Activated CD4-positive, alpha-beta T cell treated with anti-CD3 and anti-CD28 coated beads for 36 hours (primary cell): Measurements from ENCODE around the gene C11orf86. TPM values are rescaled to one million over a fixed set of nuclear protein-coding genes. Genes with fewer than 3 reads are reported as not detected.
"Not testable (repeated sequence)": the region's sequence is repeated elsewhere in the genome, so short reads cannot be mapped to it uniquely, and the experiment has no call there.

Experiments
- ATAC-seq: fragments of 200-7000 bp; cut with Tn5 transposase; one replicate; pipeline ENCODE4 v1.10.0; 2021; ENCODE audit warnings: mild to moderate bottlenecking, moderate library complexity
- CTCF ChIA-PET: fragments of 350-600 bp; sonication (Branson Sonifier 250); formaldehyde crosslinking; loops from one replicate; lab custom pipeline; 2021; ENCODE audit warnings: antibody characterized with exemption; lab: Charles Lee
- POLR2A ChIA-PET: fragments of 350-600 bp; sonication (Branson Sonifier 250); formaldehyde crosslinking; loops from one replicate; lab custom pipeline; 2021; ENCODE audit warnings: antibody characterized with exemption, inconsistent platforms; lab: Charles Lee
- DNase-seq: peaks from one replicate; pipeline ENCODE4 v3.0.0-alpha.2; 2020
- H3K27ac Mint-ChIP-seq: one replicate; pipeline ENCODE4 v1.8.0; 2021; ENCODE audit warnings: mixed read lengths
- H3K27me3 Mint-ChIP-seq: one replicate; pipeline ENCODE4 v1.8.0; 2021; ENCODE audit warnings: mixed read lengths
- H3K36me3 Mint-ChIP-seq: one replicate; pipeline ENCODE4 v1.8.0; 2021; ENCODE audit warnings: low read depth, mixed read lengths
- H3K4me1 Mint-ChIP-seq: one replicate; pipeline ENCODE4 v1.8.0; 2021; ENCODE audit warnings: mixed read lengths
- H3K4me3 Mint-ChIP-seq: one replicate; pipeline ENCODE4 v1.8.0; 2021; ENCODE audit warnings: mild to moderate bottlenecking, moderate library complexity, mixed read lengths
- H3K9me3 Mint-ChIP-seq: one replicate; pipeline ENCODE4 v1.8.0; 2021; ENCODE audit warnings: low read depth, mixed read lengths
- intact Hi-C, 2 experiments: fragments of 100-400 bp; cut with DNase I in 1 of 2; cut with micrococcal nuclease in 1 of 2; formaldehyde crosslinking; loops; one replicate each; pipeline versions ENCODE4 v1.14.2 to v1.15.1; 2022 to 2024; cut with DNase I, micrococcal nuclease
- total RNA-seq, 2 experiments: library from RNA; stranded (reverse); gene quantifications; one replicate each; pipeline ENCODE4 v1.2.3, GENCODE V29; 2021

The C11orf86 gene
- total RNA-seq, 2 experiments from 2014 or later, result not detected

DNA sequence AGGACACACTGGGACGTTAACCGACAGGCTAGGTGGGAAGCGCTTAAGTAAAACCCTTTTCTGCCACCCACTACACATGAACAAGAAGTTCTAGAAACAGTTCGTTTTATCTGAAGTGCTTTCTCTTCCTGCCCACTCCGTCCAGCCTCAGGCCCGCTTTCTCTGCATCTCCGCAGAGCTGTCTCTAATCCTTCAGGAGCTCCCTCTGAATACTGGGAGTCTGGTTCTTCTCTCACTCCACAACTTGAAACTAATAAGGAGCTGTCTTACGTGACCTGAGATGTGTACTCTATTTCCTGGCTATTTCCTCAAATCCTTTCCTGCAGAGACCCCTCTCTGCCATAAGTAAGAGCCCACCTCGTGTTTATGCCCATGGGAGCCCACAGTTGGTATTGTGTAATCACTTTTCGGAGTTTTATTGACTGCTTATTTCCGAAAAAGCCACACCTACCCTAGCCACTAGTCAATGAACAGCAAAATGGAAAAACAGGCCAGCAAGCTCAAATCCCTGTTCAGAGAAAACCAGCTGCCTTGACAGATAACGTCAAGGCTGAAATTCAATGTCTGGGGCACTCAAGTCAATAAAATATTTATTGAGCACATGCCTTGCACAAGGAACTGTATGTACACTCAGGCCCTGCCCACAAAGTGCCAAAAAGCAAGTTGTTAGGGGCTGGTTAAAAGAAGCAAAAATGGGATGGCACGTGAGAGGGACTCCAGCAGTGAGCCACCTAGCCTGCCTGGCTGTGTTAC, 21.8 kb upstream of the C11orf86 start:
- no peaks in the 10 kb centered on the region for H3K9me3 Mint-ChIP-seq
- intact Hi-C loops, result no loop called here
- H3K27me3 Mint-ChIP-seq, result no peaks in the 10 kb centered on the region
- H3K4me1 Mint-ChIP-seq, result peaks cover 13% of the 10 kb centered on the region
- H3K4me3 Mint-ChIP-seq, result no peak overlapping the region
- CTCF ChIA-PET, result interaction anchor here (0.6 kb wide), 1 partner anchor 75 kb away, joined by 3 read pairs; no protein-coding TSS in a partner anchor
- POLR2A ChIA-PET, result interaction anchor here (0.5 kb wide), 1 partner anchor 17 kb away, joined by 6 read pairs; no protein-coding TSS in a partner anchor
- DNase-seq, result no peak
- no peaks in the 10 kb centered on the region for H3K36me3 Mint-ChIP-seq
- no peak for ATAC-seq
- H3K27ac Mint-ChIP-seq, result no peak overlapping the region

DNA sequence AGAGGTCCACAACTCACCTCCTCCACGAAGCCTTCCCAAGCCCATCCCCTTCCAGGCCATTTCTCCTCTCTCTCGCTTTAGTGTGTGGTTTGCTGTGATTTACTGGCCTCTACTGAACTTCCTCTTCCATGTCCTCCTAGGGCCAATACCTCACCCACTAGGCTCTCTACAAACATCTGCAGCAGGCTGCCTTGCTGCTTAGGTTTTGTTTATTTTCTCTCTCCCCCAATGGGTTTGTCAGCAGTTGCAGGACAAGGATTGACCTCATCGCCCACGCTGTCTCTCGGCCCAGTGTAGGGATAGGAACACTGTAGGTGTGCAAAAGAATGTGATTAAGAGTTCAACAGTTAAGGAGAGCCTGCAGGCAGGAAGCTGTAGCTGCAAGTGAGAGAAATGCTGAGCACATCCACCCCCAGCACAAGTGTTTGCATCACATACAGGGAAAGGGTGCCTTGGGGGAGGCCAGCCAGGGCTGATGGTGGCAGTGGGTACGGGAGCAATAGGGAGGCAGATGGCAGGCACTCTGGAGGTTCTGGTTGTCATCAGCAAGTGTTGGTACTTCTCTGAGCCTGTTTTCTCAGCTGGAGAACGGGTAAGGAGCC, 18.3 kb upstream of the C11orf86 start:
- Mint-ChIP-seq H3K4me1 (peaks cover 18% of the 10 kb centered on the region), H3K27ac (no peak overlapping the region), H3K27me3 (no peaks in the 10 kb centered on the region), H3K4me3 (peak overlapping the region; percentile 78), H3K36me3 (no peaks in the 10 kb centered on the region), H3K9me3 (no peaks in the 10 kb centered on the region)
- ChIA-PET POLR2A (no interaction called here), CTCF (interaction anchor here (0.6 kb wide), 2 partner anchors 111 to 446 kb away, joined by 3 read pairs; partner anchors contain the start of gene BBS1)
- intact Hi-C loops, result loop anchor here in 1 of 2 experiments (5.0 kb wide), 3 partner anchors 66 to 669 kb away; partner anchors contain the start of genes PELI3, SYT12 and YIF1A
- DNase-seq (peak; percentile 19), ATAC-seq (no peak)

DNA sequence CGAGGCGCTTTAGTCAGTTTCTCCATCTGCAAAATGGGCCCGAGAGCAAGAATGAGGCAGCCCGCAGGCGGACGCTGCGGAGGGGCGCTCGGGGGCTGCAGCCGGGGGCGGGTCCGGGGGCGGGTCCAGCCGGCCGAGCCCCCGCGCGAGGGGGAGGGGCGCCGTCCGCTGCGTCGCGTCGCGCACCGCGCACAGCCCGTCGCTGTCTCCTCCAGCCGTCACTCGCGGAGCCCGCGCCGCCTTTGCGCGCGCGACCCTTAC, 17.2 kb upstream of the C11orf86 start:
- Mint-ChIP-seq H3K27me3 (no peaks in the 10 kb centered on the region), H3K36me3 (no peaks in the 10 kb centered on the region), H3K4me3 (peak overlapping the region; percentile 78), H3K27ac (no peak overlapping the region), H3K9me3 (no peaks in the 10 kb centered on the region), H3K4me1 (peaks cover 18% of the 10 kb centered on the region)
- ChIA-PET CTCF (interaction anchor here (0.8 to 0.9 kb wide), 2 partner anchors 17 to 106 kb away, joined by 3 to 4 read pairs; partner anchors contain the start of gene C11orf86), POLR2A (interaction anchor here (0.7 kb wide), 1 partner anchor 174 kb away, joined by 3 read pairs; no protein-coding TSS in a partner anchor)
- DNase-seq, result no peak
- intact Hi-C loops, result loop anchor here in 1 of 2 experiments (1.0 to 5.0 kb wide), 19 partner anchors 12 to 689 kb away; partner anchors contain the start of genes ACTN3, BBS1, CCDC87 and CCS
- ATAC-seq, result peak; percentile 25

DNA sequence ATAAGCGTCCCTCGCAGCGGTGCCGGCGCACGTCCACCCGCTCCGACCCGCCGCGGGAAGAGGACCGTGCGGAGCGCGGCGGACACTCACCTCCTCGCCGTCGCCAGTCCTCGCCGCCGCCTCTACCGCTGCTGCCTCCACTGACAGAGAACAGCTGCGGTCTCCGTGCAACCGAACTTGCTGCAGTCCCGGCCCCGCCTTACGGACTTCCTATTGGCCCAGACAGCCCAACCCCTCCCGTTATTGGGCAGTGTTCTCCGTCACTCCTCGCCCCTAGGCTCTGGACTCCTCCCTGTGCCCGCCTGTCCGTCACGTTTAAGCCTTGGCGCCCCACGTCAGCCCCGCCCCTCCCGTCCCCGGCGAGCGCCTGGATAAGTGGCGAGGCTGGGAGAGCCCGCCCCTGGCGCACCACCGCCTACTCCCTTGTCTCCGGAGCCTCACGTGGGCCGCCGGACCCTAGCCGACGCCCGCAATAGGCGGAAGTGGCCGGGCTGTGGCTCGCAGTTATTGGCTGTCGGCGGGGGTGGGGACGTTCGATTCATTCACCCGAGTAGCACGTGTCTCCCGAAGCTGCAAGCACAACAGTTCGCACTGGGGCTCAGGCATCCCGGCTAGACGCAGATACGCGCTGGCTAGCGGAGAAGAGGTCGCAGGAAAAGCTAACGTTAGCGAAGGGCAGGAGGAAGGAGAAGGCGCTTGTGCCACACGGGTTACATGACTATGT, 16.7 kb upstream of the C11orf86 start, which contains the start of gene PC:
PC (minus strand) TSS at position 152 of the 724 bp plus-strand sequence. CDS start 86,224 bp downstream, outside the sequence.
- peak; percentile 99 for DNase-seq
- Mint-ChIP-seq H3K27ac (peak within 1 kb of the TSS; percentile 90), H3K4me3 (peak within 1 kb of the TSS; percentile 78), H3K27me3 (no peaks in the 10 kb centered on the region), H3K36me3 (no peaks in the 10 kb centered on the region), H3K9me3 (no peaks in the 10 kb centered on the region), H3K4me1 (peaks cover 18% of the 10 kb centered on the region)
- CTCF ChIA-PET, result interaction anchor here (0.8 to 1.7 kb wide), 6 partner anchors 8 to 106 kb away, joined by 3 to 7 read pairs (median 4); partner anchors contain the start of gene C11orf86
- ATAC-seq, result peak; percentile 98
- intact Hi-C loops, result loop anchor here in 1 of 2 experiments (1.0 to 5.0 kb wide), 19 partner anchors 12 to 690 kb away; partner anchors contain the start of genes ACTN3, BBS1, CCDC87 and CCS
- POLR2A ChIA-PET, result interaction anchor here (0.6 to 0.7 kb wide), 2 partner anchors 15 to 174 kb away, joined by 3 read pairs; no protein-coding TSS in a partner anchor

DNA sequence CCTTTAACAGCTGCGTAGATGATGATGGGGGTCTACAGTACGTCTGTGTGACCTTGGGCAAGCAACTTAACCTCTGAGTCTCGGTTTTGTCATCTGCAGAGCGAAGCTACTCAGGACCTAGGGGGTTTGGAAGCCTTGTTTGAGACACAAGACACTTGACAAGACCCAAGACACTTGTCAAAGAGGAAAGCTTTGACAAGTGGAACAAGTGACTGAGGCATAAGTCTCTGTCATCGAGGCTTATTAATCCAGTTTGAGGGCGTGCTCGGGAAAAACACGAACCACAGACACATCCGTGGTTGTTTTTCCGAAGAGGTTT, 16.2 kb upstream of the C11orf86 start:
- intact Hi-C loops, result loop anchor here in 1 of 2 experiments (1.0 to 5.0 kb wide), 19 partner anchors 11 to 690 kb away; partner anchors contain the start of genes ACTN3, BBS1, CCDC87 and CCS
- H3K36me3 Mint-ChIP-seq, result no peaks in the 10 kb centered on the region

DNA sequence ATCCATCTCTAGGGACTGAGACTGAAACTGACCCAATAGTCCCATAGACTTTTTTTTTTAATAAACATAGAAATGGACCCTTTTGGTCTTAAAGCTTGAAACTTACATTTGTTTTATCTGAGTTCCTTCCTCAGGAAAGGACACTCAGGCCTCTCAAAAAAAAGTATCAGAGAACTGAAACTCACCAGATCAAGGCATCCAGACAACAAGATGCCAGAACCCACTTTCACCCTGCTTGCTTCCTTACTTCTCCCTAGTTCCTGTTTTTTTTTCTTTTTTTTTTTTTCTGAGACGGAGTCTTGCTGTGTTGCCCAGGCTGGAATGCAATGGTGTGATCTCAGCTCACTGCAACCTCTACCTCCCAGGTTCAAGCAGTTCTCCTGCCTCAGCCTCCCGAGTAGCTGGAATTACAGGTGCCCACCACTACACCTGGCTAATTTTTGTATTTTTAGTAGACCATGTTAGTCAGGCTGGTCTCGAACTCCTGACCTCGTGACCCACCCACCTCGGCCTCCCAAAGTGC, 13.4 kb upstream of the C11orf86 start:
- H3K36me3 Mint-ChIP-seq, intact Hi-C loops, CTCF ChIA-PET, H3K9me3 Mint-ChIP-seq, H3K4me3 Mint-ChIP-seq, DNase-seq, POLR2A ChIA-PET, H3K27me3 Mint-ChIP-seq, ATAC-seq, H3K27ac Mint-ChIP-seq: not testable (repeated sequence)
- H3K4me1 Mint-ChIP-seq, result peaks cover 17% of the 10 kb centered on the region

More for the DNA sequence above, 16.2 kb upstream of the C11orf86 start:
- ChIA-PET POLR2A (interaction anchor here (0.6 kb wide), 2 partner anchors 15 to 1642 kb away, joined by 3 to 7 read pairs; no protein-coding TSS in a partner anchor), CTCF (interaction anchor here (0.8 to 1.7 kb wide), 5 partner anchors 8 to 63 kb away, joined by 3 to 7 read pairs (median 4); no protein-coding TSS in a partner anchor)
- Mint-ChIP-seq H3K4me1 (peaks cover 18% of the 10 kb centered on the region), H3K27me3 (no peaks in the 10 kb centered on the region), H3K27ac (peak overlapping the region; percentile 90), H3K9me3 (no peaks in the 10 kb centered on the region), H3K4me3 (peak overlapping the region; percentile 78)
- DNase-seq (no peak), ATAC-seq (peak; percentile 8)

DNA sequence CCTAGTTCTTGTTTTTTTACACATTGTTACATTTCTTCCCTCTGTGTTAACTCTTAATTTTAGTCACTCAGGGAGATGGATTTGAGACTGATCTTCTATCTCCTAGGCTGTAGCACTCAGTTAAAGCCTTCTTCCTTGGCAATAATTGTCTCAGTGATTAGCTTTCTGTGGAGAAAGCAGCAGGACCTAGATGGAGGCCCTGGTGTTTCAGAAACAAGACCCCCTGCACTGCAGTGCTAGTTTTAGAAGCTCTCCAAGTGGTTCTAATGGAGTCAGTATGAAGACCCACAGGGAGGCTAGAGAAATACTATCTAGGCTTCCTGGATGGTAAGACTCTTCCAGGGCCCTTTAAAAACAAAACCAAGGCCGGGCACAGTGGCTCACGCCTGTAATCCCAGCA, 12.9 kb upstream of the C11orf86 start:
- no peak for ATAC-seq
- DNase-seq, result no peak
- no peaks in the 10 kb centered on the region for H3K27me3 Mint-ChIP-seq
- CTCF ChIA-PET, result no interaction called here
- no peaks in the 10 kb centered on the region for H3K36me3 Mint-ChIP-seq
- H3K27ac Mint-ChIP-seq, result no peak overlapping the region
- H3K4me3 Mint-ChIP-seq, result no peak overlapping the region
- POLR2A ChIA-PET, result no interaction called here
- intact Hi-C loops, result no loop called here
- no peaks in the 10 kb centered on the region for H3K9me3 Mint-ChIP-seq
- peaks cover 14% of the 10 kb centered on the region for H3K4me1 Mint-ChIP-seq

DNA sequence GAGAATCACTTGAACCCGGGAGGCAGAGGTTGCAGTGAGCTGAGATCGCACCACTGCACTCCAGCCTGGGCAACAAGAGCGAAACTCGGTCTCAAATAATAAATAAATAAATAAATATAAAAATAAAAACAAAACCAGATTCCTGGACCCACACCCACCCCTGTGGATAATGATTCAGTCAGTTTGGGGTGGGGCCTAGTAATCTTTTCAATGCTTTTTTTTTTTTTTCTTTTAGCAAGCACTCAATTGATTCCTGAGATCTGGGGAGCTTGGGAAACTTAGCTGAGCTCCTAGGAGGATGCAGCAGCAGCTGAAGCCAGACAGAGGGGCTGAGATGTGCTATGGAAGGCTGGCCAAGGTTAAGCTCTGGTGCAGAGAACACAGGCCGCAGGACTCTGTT, 12.3 kb upstream of the C11orf86 start:
- POLR2A ChIA-PET, result no interaction called here
- CTCF ChIA-PET, result no interaction called here
- H3K4me1 Mint-ChIP-seq, result peaks cover 11% of the 10 kb centered on the region

DNA sequence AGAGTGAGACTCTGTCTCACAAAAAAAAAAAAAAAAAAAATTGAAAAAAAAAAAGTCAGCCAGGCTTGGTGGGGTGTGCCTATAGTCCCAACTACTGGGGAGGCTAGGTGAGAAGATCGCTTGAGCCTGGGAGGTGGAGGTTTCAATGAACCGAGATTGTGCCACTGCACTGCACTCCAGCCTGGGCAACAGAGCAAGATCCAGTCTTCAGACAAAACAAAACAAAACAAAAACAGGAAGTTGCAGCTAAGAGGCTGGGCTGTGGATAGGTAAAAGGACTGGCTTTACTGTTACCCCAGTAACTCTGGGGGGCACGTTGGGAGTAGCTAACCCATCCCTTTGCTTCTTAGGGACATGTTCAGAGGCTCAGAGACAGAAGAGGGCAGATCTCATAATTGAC, 10.6 kb upstream of the C11orf86 start:
- H3K9me3 Mint-ChIP-seq, result no peaks in the 10 kb centered on the region
- POLR2A ChIA-PET, result interaction anchor here (0.7 kb wide), 1 partner anchor 321 kb away, joined by 3 read pairs; no protein-coding TSS in a partner anchor
- DNase-seq, result no peak
- H3K27ac Mint-ChIP-seq, result no peak overlapping the region
- H3K4me1 Mint-ChIP-seq, result peaks cover 4% of the 10 kb centered on the region
- no peak for ATAC-seq
- H3K36me3 Mint-ChIP-seq, result no peaks in the 10 kb centered on the region
- no peaks in the 10 kb centered on the region for H3K27me3 Mint-ChIP-seq
- intact Hi-C loops, result no loop called here
- CTCF ChIA-PET, result interaction anchor here (0.6 kb wide), 1 partner anchor 238 kb away, joined by 3 read pairs; no protein-coding TSS in a partner anchor
- H3K4me3 Mint-ChIP-seq, result no peak overlapping the region

More for the DNA sequence above, 12.3 kb upstream of the C11orf86 start:
- H3K9me3 Mint-ChIP-seq, result no peaks in the 10 kb centered on the region
- no peaks in the 10 kb centered on the region for H3K36me3 Mint-ChIP-seq
- H3K4me3 Mint-ChIP-seq, result no peak overlapping the region
- intact Hi-C loops, result no loop called here
- H3K27me3 Mint-ChIP-seq, result no peaks in the 10 kb centered on the region
- no peak for DNase-seq
- H3K27ac Mint-ChIP-seq, result no peak overlapping the region
- ATAC-seq, result no peak

DNA sequence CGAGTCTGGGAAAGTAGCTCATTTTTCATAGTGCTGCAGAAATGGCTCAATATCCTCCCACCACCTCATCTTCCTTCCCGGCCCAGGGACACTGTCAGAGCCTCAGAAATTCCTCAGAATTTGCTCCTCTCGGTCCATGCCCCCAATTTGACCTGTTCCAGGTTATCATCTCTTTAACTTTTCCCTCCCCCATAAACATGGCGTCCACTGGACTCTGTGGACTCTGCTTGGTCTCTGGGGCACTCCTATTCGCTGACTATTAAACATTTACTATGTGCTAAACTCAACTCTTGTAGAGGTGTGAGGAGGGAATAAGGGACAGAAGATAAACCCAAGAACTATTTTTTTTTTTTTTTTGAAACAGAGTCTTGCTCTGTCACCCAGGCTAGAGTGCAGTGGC, 8.8 kb upstream of the C11orf86 start:
- no peak for DNase-seq
- Mint-ChIP-seq H3K36me3 (no peaks in the 10 kb centered on the region), H3K4me3 (no peak overlapping the region), H3K27me3 (peaks cover 4% of the 10 kb centered on the region), H3K4me1 (peaks cover 15% of the 10 kb centered on the region), H3K27ac (no peak overlapping the region), H3K9me3 (no peaks in the 10 kb centered on the region)
- ATAC-seq, result no peak
- CTCF ChIA-PET, result interaction anchor here (0.6 kb wide), 1 partner anchor 645 kb away, joined by 3 read pairs; no protein-coding TSS in a partner anchor
- intact Hi-C loops, result no loop called here
- POLR2A ChIA-PET, result no interaction called here
